GM19351 (cell line): ENCODE measurements around the gene CCDC152.
"Not testable (repeated sequence)": the region's sequence is repeated elsewhere in the genome, so short reads cannot be mapped to it uniquely, and the experiment has no call there.

ENCODE experiments used
- ATAC-seq: cut with Tn5 transposase; IDR thresholded peaks from one replicate; pipeline ENCODE4 v1.9.1; 2021; ENCODE audit warnings: mild to moderate bottlenecking, moderate library complexity; ENCODE audit not compliant: unreplicated experiment

Gene CCDC152

GRCh38 chr5:42811591-42812446 lies 55.2 kb downstream of the CCDC152 start, which contains the start of gene SELENOP:
Gene SELENOP, minus strand, starts transcription at chr5:42811892. Its CDS starts 3,539 bp downstream, at chr5:42808353.
- ATAC-seq: no peak

- ATAC-seq: no peak
Observed at GRCh38 chr5:42812620-42813019, 56.0 kb downstream of the CCDC152 start.

- no peak for ATAC-seq
Observed at GRCh38 chr5:42813533-42813932, 56.9 kb downstream of the CCDC152 start.

- not testable (repeated sequence) for ATAC-seq
Observed at GRCh38 chr5:42816546-42816945, 59.9 kb downstream of the CCDC152 start.

GRCh38 chr5:42819745-42820144 lies 63.1 kb downstream of the CCDC152 start:
- no peak for ATAC-seq

- ATAC-seq: no peak
Observed at GRCh38 chr5:42822548-42822947, 65.9 kb downstream of the CCDC152 start.

GRCh38 chr5:42824347-42824976 lies 67.8 kb downstream of the CCDC152 start:
- no peak for ATAC-seq

GRCh38 chr5:42825422-42826148 lies 69.0 kb downstream of the CCDC152 start:
- ATAC-seq: no peak

GRCh38 chr5:42826757-42827515 lies 70.3 kb downstream of the CCDC152 start:
- no peak for ATAC-seq

GRCh38 chr5:42828671-42829070 lies 72.1 kb downstream of the CCDC152 start:
- no peak for ATAC-seq

GRCh38 chr5:42830924-42831323 lies 74.3 kb downstream of the CCDC152 start:
- no peak for ATAC-seq

GRCh38 chr5:42832060-42832459 lies 75.4 kb downstream of the CCDC152 start:
- ATAC-seq: no peak

GRCh38 chr5:42836070-42836769 lies 79.6 kb downstream of the CCDC152 start:
- ATAC-seq: no peak

- ATAC-seq: no peak
Observed at GRCh38 chr5:42837601-42838000, 81.0 kb downstream of the CCDC152 start.

GRCh38 chr5:42839196-42839595 lies 82.6 kb downstream of the CCDC152 start:
- no peak for ATAC-seq

GRCh38 chr5:42840269-42840668 lies 83.7 kb downstream of the CCDC152 start:
- ATAC-seq: no peak

GRCh38 chr5:42840842-42841567 lies 84.4 kb downstream of the CCDC152 start:
- ATAC-seq: no peak

- no peak for ATAC-seq
Observed at GRCh38 chr5:42842921-42843641, 86.5 kb downstream of the CCDC152 start.
